HepG2 (cell line): ENCODE data around the gene NAT14. TPM values are rescaled to one million over a fixed set of nuclear protein-coding genes. Genes with fewer than 3 reads are reported as not detected.

Source experiments
- ATAC-seq: fragments of 200-7000 bp; cut with Tn5 transposase; 3 replicates; pipeline ENCODE4 v1.9.1; 2020; ENCODE audit warnings: mild to moderate bottlenecking, moderate library complexity
- BruUV-seq: library from RNA; stranded (reverse); fragments of 400-500 nt; replicated peaks from 2 replicates; lab custom pipeline; 2021; lab: Mats Ljungman, UMichigan
- CTCF ChIA-PET: fragments of 300-600 bp; formaldehyde crosslinking; extraction: SDS; loops from one replicate; lab custom pipeline; 2021; ENCODE audit warnings: low total read pairs, inconsistent platforms, low intra/inter-chr PET ratio; lab: Yijun Ruan, JAX
- POLR2A ChIA-PET: fragments of 350-600 bp; sonication (Branson Sonifier 250); formaldehyde crosslinking; loops from one replicate; lab custom pipeline; 2020; ENCODE audit warnings: antibody characterized with exemption, inconsistent platforms; lab: Yijun Ruan, JAX
- DNase-seq: peaks from one replicate; pipeline ENCODE4 v3.0.0-alpha.2; 2015; ENCODE audit warnings: low spot score
- FAIRE-seq: peaks from 3 replicates; lab custom pipeline; 2011; peaks lifted over from hg19 to GRCh38; lab: Jason Lieb, UNC
- H2AFZ ChIP-seq: one replicate; pipeline ENCODE4 v1.6.1; 2011; ENCODE audit warnings: low read length, inconsistent platforms
- H3K27ac ChIP-seq: fragments of 300-600 bp; 3 replicates; pipeline ENCODE4 v1.8.0; 2011; ENCODE audit warnings: mixed run types, mild to moderate bottlenecking, mixed read lengths, low read length, inconsistent platforms; ENCODE audit not compliant: insufficient read depth; ENCODE audit errors: extremely low read length
- H3K27me3 ChIP-seq, 2 experiments: fragments of 200-600 bp in 1 of 2; 2 replicates in 1 of 2; 3 replicates in 1 of 2; pipeline versions ENCODE4 v1.6.0 to v1.8.0; 2011; ENCODE audit warnings: low read length in 2 of 2, mild to moderate bottlenecking in 2 of 2, moderate library complexity in 2 of 2, inconsistent platforms in 1 of 2; ENCODE audit not compliant: insufficient read depth in 2 of 2, control insufficient read depth in 1 of 2
- H3K36me3 ChIP-seq, 2 experiments: fragments of 200-600 bp in 1 of 2; replicated peaks in 1 of 2; 2 replicates in 1 of 2; 3 replicates in 1 of 2; pipeline versions ENCODE4 v1.5.1 to v1.8.0; 2011; ENCODE audit warnings: low read length in 2 of 2, inconsistent platforms in 1 of 2; ENCODE audit not compliant: insufficient read depth in 2 of 2, control insufficient read depth in 1 of 2
- H3K4me1 ChIP-seq: 2 replicates; pipeline ENCODE4 v1.5.1; 2012; ENCODE audit warnings: low read length, inconsistent platforms; ENCODE audit not compliant: insufficient read depth
- H3K4me2 ChIP-seq: 2 replicates; pipeline ENCODE4 v1.6.0; 2011; ENCODE audit warnings: low read depth, low read length, inconsistent platforms
- H3K4me3 ChIP-seq, 3 experiments: fragments of 200-600 bp in 1 of 3; sonication (generic), shearing (Covaris generic) in 1 of 3; replicated peaks in 1 of 3; 2 replicates each; pipeline ENCODE4 v1.5.1; 2011 to 2016; ENCODE audit warnings: low read length in 3 of 3, inconsistent platforms in 2 of 3, low read depth in 2 of 3, mild to moderate bottlenecking in 2 of 3, control low read depth in 1 of 3, mixed read lengths in 1 of 3; ENCODE audit not compliant: insufficient read depth in 1 of 3
- H3K79me2 ChIP-seq: one replicate; pipeline ENCODE4 v1.6.1; 2011; ENCODE audit warnings: low read length, inconsistent platforms; ENCODE audit not compliant: insufficient read depth
- H3K9ac ChIP-seq: 2 replicates; pipeline ENCODE4 v1.6.0; 2011; ENCODE audit warnings: mild to moderate bottlenecking, low read depth, low read length, inconsistent platforms; ENCODE audit not compliant: insufficient read depth
- H3K9me3 ChIP-seq: 2 replicates; pipeline ENCODE4 v1.5.1; 2012; ENCODE audit warnings: mild to moderate bottlenecking, low read length
- H4K20me1 ChIP-seq: 2 replicates; pipeline ENCODE4 v1.6.0; 2011; ENCODE audit warnings: inconsistent platforms, mild to moderate bottlenecking, low read length, moderate library complexity; ENCODE audit not compliant: insufficient read depth
- JUN ChIP-seq: sonication (generic); formaldehyde crosslinking; IDR thresholded peaks from 2 replicates; pipeline ENCODE4 v1.4.0; 2020; ENCODE audit warnings: mild to moderate bottlenecking, missing genetic modification reagents
- NR1H2 ChIP-seq: sonication (generic); formaldehyde crosslinking; IDR thresholded peaks from 2 replicates; pipeline ENCODE4 v1.8.1; 2022; ENCODE audit warnings: low read depth, missing genetic modification reagents, borderline replicate concordance
- ZFAT ChIP-seq: sonication (generic); formaldehyde crosslinking; conservative IDR thresholded peaks from 2 replicates; pipeline ENCODE4 v1.8.1; 2023; ENCODE audit warnings: missing genetic modification reagents, inconsistent platforms
- ZNF121 ChIP-seq: sonication (generic); formaldehyde crosslinking; IDR thresholded peaks from 2 replicates; pipeline ENCODE4 v1.5.0; 2020; ENCODE audit warnings: mild to moderate bottlenecking, missing genetic modification reagents
- ZNF720 ChIP-seq: sonication (generic); formaldehyde crosslinking; IDR thresholded peaks from 2 replicates; pipeline ENCODE4 v1.4.0; 2020; ENCODE audit warnings: missing genetic modification reagents
- ZNF800 ChIP-seq: sonication (generic); formaldehyde crosslinking; IDR thresholded peaks from 2 replicates; pipeline ENCODE4 v1.4.0; 2020; ENCODE audit warnings: missing genetic modification reagents
- ZNF83 ChIP-seq: sonication (generic); formaldehyde crosslinking; IDR thresholded peaks from 2 replicates; pipeline ENCODE4 v1.4.0; 2020; ENCODE audit warnings: missing genetic modification reagents, mild to moderate bottlenecking, borderline replicate concordance
- WGBS: methylation state at CpG from one replicate; pipeline ENCODE4 v1.1.6; 2017; ENCODE audit warnings: low lambda C conversion rate; 5-methylcytosine and 5-hydroxymethylcytosine counted together
- in situ Hi-C: cut with HindIII; loops from 2 replicates; pipeline ENCODE4 v1.10.0; 2017; ENCODE audit warnings: low pct_unique_long_range_greater_than_20kb; ENCODE audit not compliant: extremely low pct_ligation_motif_present
- intact Hi-C: fragments of 100-400 bp; cut with micrococcal nuclease; formaldehyde crosslinking; loops from one replicate; pipeline ENCODE4 v1.10.0; 2022; ENCODE audit not compliant: unreplicated experiment
- polyA plus RNA-seq, 8 experiments: library from polyadenylated mRNA; depleted of rRNA in 3 of 8; stranded (reverse) in 7 of 8; unstranded in 1 of 8; fragments of >200 nt; fragmentation: Illumina TruSeq in 4 of 8; extraction: Trizol in 4 of 8; gene quantifications; 2 replicates each; pipeline versions ENCODE4 v1.2.1 to v1.2.3, GENCODE V29; 2011 to 2016; ENCODE audit warnings: low read depth in 4 of 8, missing spikeins in 1 of 8, mixed read lengths in 1 of 8; ENCODE audit not compliant: insufficient read depth in 1 of 8
- total RNA-seq, 5 experiments: library from RNA; depleted of rRNA; stranded (reverse); fragments of >200 nt; fragmentation: Illumina TruSeq; extraction: Trizol; gene quantifications; 2 replicates each; pipeline ENCODE4 v1.2.3, GENCODE V29; 2016; ENCODE audit warnings: low read depth in 1 of 5
- TF ChIP-seq, protein P1 (sequence below): sonication (generic); formaldehyde crosslinking; IDR thresholded peaks from 2 replicates; pipeline ENCODE4 v1.9.0; 2022; ENCODE audit warnings: low read depth, missing genetic modification reagents

NAT14 gene
- total and polyA plus RNA-seq, 2 of the 13 experiments (the other 11 are each of a cell fraction or from before 2014, with no cell fraction given): 20.7 to 22.3 TPM

- peak; percentile 80 for TF ChIP-seq ZNF800 (CRISPR knock-in tag)
- no peak for TF ChIP-seq ZNF83 (CRISPR knock-in tag)
- no peak for TF ChIP-seq JUN (CRISPR knock-in tag)
- no peak for TF ChIP-seq NR1H2 (CRISPR knock-in tag)
- no peak for TF ChIP-seq ZNF121
Measured at GRCh38 chr19:55441692-55442321, 43.2 kb upstream of the NAT14 start (continued).

DNA sequence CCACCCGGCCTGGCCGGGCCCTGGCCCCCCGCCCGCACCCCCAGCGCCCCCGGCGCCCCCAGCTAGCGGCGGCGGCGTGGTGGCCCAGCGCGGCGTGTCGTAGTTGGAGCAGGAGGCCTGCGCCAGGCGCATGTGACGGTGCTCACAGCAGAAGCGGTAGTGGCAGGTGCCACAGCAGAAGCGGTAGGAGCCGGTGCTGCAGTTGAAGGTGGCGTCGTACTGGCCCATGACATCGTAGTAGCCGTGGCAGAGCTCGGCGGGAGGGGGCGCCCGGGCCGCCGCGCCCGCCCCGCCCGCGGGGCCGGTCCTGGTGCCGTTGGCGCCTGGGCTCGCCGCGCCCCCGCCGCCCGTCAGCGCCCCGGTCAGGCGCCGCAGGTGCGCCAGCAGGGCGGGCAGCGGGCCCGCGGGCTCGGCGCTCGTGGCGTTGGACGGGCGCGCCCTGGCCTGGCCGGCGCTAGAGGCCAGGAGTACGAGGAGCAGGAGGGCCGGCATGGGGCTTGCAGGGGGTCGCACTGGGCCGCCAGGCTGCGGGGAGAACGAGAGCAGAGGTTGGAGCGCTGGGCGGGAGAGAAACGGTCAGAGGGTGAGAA lies 42.5 kb upstream of the NAT14 start:
- Histone ChIP-seq H3K36me3 (no peaks in the 10 kb centered on the region), H3K27ac (no peak overlapping the region), H3K4me1 (no peaks in the 10 kb centered on the region), H3K9ac (no peak overlapping the region), H3K4me3 (no peak overlapping the region), H3K79me2 (no peaks in the 10 kb centered on the region), H2AFZ (no peak overlapping the region), H3K9me3 (no peaks in the 10 kb centered on the region), H3K27me3 (peaks cover 6 to 52% of the 10 kb centered on the region in 2 experiments; a peak in 4 of 5 replicates), H3K4me2 (no peak overlapping the region), H4K20me1 (peaks cover 4% of the 10 kb centered on the region; the same call in 1 of the 2 replicates)
- no peak for ATAC-seq
- intact Hi-C loops (no loop called here), in situ Hi-C loops (no loop called here)
- no peak for DNase-seq
- no peak for FAIRE-seq
- TF ChIP-seq ZNF720 (CRISPR knock-in tag) (no peak), ZFAT (CRISPR knock-in tag) (no peak)
- TF ChIP-seq, protein P1, sequence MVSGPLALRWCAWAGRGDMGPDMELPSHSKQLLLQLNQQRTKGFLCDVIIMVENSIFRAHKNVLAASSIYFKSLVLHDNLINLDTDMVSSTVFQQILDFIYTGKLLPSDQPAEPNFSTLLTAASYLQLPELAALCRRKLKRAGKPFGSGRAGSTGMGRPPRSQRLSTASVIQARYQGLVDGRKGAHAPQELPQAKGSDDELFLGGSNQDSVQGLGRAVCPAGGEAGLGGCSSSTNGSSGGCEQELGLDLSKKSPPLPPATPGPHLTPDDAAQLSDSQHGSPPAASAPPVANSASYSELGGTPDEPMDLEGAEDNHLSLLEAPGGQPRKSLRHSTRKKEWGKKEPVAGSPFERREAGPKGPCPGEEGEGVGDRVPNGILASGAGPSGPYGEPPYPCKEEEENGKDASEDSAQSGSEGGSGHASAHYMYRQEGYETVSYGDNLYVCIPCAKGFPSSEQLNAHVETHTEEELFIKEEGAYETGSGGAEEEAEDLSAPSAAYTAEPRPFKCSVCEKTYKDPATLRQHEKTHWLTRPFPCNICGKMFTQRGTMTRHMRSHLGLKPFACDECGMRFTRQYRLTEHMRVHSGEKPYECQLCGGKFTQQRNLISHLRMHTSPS: no peak
- WGBS: 15% methylated on average over 21 of the region's 72 CpGs
- ChIA-PET POLR2A (no interaction called here), CTCF (no interaction called here)
- BruUV-seq: no TSS peak
